Middle frontal gyrus (tissue), 1 donor: ENCODE results near the gene CAMK2N2.
A peak's percentile ranks its signal among the peaks of the same experiment; 100 is the strongest.
"Not testable (repeated sequence)": the region's sequence is repeated elsewhere in the genome, so short reads cannot be mapped to it uniquely, and the experiment has no call there.

Experiments used
- DNase-seq: peaks from one replicate; pipeline ENCODE4 v3.0.0-alpha.2; 2015; ENCODE audit warnings: low spot score; ENCODE audit errors: extremely low spot score

The CAMK2N2 gene

DNA sequence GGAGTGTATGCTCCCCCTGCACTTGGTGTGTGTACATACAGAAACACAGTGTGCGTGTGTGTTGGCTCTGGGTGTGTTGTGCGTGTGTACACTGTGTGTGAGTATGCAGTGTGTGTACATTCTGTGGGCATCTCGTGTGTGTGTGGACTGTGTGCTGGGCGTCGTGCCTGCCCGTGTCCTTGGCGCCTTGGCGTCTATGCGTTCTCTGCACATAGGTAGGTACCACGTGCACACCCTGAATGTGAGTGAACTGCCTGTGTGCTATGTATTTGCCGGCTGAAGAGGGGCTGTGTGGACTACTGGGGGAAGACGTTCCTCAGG, 14.0 kb upstream of the CAMK2N2 start:
- no peak for DNase-seq

- no peak for DNase-seq
These were observed 10.9 kb upstream of the CAMK2N2 start for GRCh38 chr3:184272269-184272668.

DNA sequence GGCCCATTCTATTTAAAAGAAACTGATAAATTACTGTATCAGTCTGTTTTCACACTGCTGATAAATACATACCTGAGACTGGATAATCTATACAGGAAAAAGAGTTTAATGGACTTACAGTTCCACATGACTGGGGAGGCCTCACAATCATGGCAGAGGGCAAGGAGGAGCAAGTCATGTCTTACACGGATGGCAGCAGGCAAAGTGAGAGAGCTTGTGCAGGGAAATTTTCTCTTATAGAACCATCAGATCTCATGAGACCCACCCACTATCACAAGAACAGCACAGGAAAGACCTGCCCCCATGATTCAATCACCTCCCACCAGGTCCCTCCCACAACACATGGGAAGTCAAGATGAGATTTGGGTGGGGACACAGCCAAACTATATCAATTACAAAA, 5.9 kb upstream of the CAMK2N2 start:
- not testable (repeated sequence) for DNase-seq

- no peak for DNase-seq
These were observed 1.4 kb upstream of the CAMK2N2 start for GRCh38 chr3:184262764-184263179.

- no peak for DNase-seq
These were observed 756 bp upstream of the CAMK2N2 start for GRCh38 chr3:184261854-184262763.

- no peak for DNase-seq
These were observed 556 bp downstream of the CAMK2N2 start for GRCh38 chr3:184260724-184261269.

- DNase-seq, result no peak
These were observed 1.3 kb downstream of the CAMK2N2 start for GRCh38 chr3:184259878-184260723.

- no peak for DNase-seq
These were observed 1.9 kb downstream of the CAMK2N2 start for GRCh38 chr3:184259396-184259877.

DNA sequence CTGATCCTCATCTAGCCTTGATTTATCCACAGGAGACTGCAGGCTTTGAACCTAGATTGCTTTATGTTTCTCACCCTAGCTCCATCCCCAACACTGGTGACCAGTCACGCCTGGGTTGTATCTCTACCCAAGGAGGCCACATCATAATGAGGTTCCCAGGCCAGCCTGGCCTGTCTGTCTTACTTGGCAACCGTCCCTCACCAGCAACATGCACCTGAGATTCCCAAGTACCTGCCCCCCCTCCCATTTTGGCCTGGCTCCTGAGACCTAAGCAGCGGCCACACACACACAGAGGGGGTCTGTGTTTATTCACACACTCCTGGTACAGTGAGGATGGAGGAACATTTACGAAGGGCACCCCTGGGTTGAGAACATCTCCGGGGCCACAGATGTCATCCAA, 2.4 kb downstream of the CAMK2N2 start:
- DNase-seq, result no peak

- DNase-seq, result peak; percentile 12
These were observed 4.1 kb downstream of the CAMK2N2 start for GRCh38 chr3:184257083-184257915.

- no peak for DNase-seq
These were observed 5.9 kb downstream of the CAMK2N2 start for GRCh38 chr3:184255291-184256039.

DNA sequence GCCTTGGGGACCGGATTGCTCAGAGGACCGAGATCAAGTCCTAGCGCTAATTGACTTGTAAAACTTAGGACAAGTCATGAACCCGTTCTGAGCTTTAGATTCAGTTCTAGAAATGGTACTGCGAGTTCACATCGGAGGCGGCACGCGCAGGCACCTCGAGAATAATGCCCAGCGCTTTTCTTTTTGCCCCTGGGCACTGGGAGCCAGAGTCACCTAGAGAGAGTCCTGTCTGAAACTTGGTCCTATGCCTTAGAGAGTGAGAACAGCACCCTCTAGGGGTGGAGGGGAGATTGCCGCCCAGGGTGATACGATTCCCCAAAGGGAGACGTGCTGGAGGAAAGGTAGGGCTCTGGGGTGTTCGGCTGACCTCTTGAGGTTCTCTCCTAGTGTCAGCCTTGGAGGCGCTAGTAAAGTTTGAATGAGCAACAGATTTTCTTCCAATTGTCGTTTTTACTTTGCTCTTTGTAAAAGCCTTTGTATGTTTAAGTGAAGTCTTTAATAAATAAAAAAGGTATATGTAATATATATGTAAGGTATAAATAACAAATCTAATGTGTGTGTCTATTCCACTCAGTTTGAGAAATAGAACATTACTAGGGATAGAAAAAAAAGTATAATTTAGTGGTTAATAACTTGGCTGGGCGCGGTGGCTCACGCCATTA, 11.1 kb downstream of the CAMK2N2 start:
- peak; percentile 77 for DNase-seq

- peak; percentile 89 for DNase-seq
These were observed 11.8 kb downstream of the CAMK2N2 start, which contains the start of gene EEF1AKMT4 for GRCh38 chr3:184249412-184250166. Gene EEF1AKMT4 (plus strand): TSS chr3:184249672. CDS start chr3:184249695, 23 bp downstream.

DNA sequence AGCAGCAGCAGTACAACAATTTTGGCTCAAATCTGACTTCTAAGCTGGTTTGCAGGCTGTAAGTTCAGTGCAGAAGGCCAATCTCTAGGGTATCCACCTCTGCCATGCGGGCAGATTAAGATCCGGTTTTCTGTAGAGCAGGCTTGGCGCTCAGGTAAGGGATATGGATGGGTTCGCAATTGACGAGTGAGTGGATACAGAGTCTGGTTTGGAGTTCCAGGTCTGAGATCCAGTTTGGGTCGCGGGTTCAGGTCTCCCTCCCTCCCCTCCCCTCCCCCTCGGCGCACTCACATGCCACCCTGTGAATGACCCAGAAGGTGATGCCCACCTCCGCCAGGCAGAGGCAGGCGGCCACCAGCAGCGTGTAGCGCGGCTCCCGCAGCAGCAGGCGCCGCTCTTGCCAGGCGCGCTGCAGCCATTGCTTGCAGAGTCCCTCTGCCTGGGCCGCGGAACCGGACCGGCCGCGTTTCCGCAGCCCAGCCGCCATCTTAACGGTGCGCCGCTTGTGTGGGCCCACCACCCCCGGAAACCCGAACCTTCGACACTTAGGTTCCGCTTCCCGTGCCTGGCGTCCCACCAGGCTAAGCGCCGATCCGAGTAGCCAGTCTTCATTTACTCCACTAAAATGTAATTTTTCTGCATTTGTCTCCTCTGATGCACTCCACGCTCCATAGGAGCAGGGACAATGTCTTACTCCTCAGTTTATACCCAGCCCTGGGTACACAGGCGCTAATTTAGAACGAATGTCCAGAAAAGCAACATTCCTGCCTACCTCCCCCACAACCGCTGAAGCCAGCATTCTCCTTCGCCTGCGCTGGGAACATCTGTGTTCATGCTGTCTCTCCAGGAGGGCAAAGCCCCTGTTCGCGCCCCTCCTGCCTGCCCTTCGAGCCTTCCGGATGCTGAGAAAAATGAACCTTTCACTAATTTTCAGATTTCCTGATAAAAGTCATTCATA, 12.6 kb downstream of the CAMK2N2 start, which contains the start of gene ALG3:
TSS of gene ALG3 (minus strand) at position 509 of the 958 bp plus-strand sequence. CDS start at position 487, 22 bp downstream.
- peak; percentile 71 for DNase-seq

DNA sequence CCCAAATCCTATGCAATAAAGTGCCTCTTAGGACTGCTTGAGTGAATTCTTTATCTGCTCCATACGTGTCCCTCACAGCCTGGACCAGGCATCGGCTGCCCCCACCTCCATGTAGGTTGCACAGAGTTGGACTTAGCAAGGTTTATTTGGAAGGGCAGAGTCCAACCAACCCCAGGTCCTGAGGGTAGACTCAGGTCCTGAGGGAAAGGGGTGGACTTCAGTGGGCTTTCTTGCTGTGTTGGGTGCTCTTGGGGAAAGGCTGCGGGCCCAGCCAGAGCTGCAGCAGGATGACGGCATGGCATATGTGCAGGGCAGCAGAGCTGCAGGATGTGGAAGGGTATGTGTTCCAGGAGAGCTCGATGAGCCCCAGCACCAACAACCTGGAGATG, 19.1 kb downstream of the CAMK2N2 start:
- DNase-seq, result no peak

DNA sequence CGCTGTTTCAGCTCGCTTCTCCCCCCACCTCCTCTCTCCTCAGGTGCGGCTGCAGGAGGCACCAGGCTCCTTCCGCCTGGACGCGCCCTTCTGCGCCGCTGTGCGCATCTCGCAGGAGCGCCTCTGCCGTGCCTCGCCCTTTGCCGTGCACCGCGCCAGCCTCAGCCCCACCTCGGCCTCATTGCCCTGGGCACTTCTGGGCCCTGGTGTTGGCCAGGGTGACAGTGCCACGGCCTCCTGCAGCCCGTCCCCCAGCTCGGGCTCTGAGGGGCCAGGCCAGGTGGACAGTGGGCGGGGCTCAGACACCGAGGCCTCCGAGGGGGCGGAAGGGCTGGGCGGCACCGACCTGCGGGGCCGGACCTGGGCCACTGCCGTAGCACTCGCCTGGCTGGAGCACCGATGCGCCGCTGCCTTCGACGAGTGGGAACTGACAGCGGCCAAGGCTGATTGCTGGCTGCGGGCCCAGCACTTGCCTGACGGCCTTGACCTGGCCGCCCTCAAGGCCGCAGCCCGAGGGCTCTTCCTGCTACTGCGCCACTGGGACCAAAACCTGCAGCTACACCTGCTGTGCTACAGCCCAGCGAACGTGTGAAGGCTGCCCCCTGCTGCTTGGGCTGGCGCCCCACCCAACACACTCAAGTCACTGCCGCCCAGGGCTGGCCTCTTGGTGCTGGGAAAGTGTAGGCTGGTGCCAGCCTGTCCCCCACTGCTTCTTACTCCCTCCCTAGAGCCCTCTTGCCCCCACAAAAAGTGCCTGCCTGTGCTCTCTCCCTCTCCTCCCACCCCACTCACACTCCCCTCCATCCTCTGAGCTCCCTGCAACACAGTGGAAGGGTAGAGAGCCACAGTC, 19.7 kb downstream of the CAMK2N2 start:
- no peak for DNase-seq

DNA sequence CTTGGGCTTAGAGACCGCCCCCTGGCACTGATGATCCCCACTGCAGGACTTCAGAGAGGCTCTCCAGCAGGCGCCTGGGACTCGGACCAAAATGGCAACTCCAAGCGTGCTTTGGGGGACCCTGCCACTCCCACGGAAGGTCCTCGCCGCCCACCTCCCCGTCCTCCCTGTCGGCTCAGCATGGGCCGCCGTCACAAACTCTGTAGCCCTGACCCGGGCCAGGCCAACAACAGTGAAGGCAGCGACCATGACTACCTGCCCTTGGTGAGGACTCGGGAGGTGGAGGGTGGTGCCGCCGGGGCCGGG, 20.3 kb downstream of the CAMK2N2 start:
- DNase-seq, result no peak
